A673 (cell line): ENCODE data around the gene DNASE1L3. TPM values are rescaled to one million over a fixed set of nuclear protein-coding genes. Genes with fewer than 3 reads are reported as not detected.

Source experiments
- BruUV-seq: library from RNA; stranded (reverse); fragments of 400-500 nt; replicated peaks from 2 replicates; lab custom pipeline; 2021; lab: Mats Ljungman, UMichigan
- CTCF ChIA-PET: fragments of 300-600 bp; sonication (Branson Sonifier 250); formaldehyde crosslinking; loops from one replicate; lab custom pipeline; 2022; ENCODE audit warnings: antibody characterized with exemption; lab: Charles Lee
- POLR2A ChIA-PET: fragments of 300-600 bp; sonication (Branson Sonifier 250); formaldehyde crosslinking; loops from one replicate; lab custom pipeline; 2022; ENCODE audit warnings: antibody characterized with exemption; ENCODE audit not compliant: low non-redundant PET; lab: Charles Lee
- DNase-seq: peaks from one replicate; pipeline ENCODE4 v3.0.0-alpha.2; 2015; ENCODE audit warnings: low spot score
- H3K27ac ChIP-seq: fragments of 200-600 bp; sonication (generic); 2 replicates; pipeline ENCODE4 v1.5.1; 2016; ENCODE audit warnings: mixed run types, low read depth, mild to moderate bottlenecking, mixed read lengths, antibody characterized with exemption, low read length; ENCODE audit not compliant: poor library complexity, severe bottlenecking
- H3K27me3 ChIP-seq: fragments of 200-600 bp; sonication (generic); replicated peaks from 2 replicates; pipeline ENCODE4 v1.6.1; 2017; ENCODE audit warnings: mixed run types, low read depth, mild to moderate bottlenecking, mixed read lengths, antibody characterized with exemption, low read length; ENCODE audit not compliant: insufficient read depth, poor library complexity
- H3K36me3 ChIP-seq: fragments of 200-600 bp; sonication (generic); 2 replicates; pipeline ENCODE4 v1.6.1; 2016; ENCODE audit warnings: mixed run types, mild to moderate bottlenecking, mixed read lengths, antibody characterized with exemption, low read length; ENCODE audit not compliant: insufficient read depth, poor library complexity, severe bottlenecking
- H3K4me1 ChIP-seq: fragments of 200-600 bp; sonication (generic); 2 replicates; pipeline ENCODE4 v1.6.1; 2017; ENCODE audit warnings: mixed run types, mild to moderate bottlenecking, mixed read lengths, antibody characterized with exemption, low read length; ENCODE audit not compliant: insufficient read depth, poor library complexity, severe bottlenecking
- H3K4me3 ChIP-seq: fragments of 200-600 bp; sonication (generic); 2 replicates; pipeline ENCODE4 v1.5.1; 2016; ENCODE audit warnings: low read depth, mixed run types, mild to moderate bottlenecking, mixed read lengths, low read length; ENCODE audit not compliant: poor library complexity, severe bottlenecking
- H3K9me3 ChIP-seq: fragments of 200-600 bp; sonication (generic); 2 replicates; pipeline ENCODE4 v1.6.1; 2016; ENCODE audit warnings: mixed run types, low read depth, mild to moderate bottlenecking, mixed read lengths, antibody characterized with exemption, low read length; ENCODE audit not compliant: poor library complexity, severe bottlenecking
- CTCF ChIP-seq: fragments of 300-800, 200-600 bp; sonication (generic); conservative IDR thresholded peaks from 2 replicates; pipeline ENCODE4 v1.5.1; 2017; ENCODE audit warnings: low read depth, mild to moderate bottlenecking, antibody characterized with exemption, low read length, moderate library complexity, mixed read lengths
- EZH2 ChIP-seq: fragments of 200-600 bp; sonication (generic); IDR thresholded peaks from 2 replicates; pipeline ENCODE4 v1.6.1; 2017; ENCODE audit warnings: borderline replicate concordance, low read depth, mild to moderate bottlenecking, mixed read lengths, antibody characterized with exemption, low read length; ENCODE audit not compliant: poor library complexity, severe bottlenecking
- intact Hi-C: fragments of 100-400 bp; cut with micrococcal nuclease; formaldehyde crosslinking; loops from one replicate; pipeline ENCODE4 v1.10.0; 2022; ENCODE audit not compliant: unreplicated experiment
- total RNA-seq: library from RNA; stranded (reverse); gene quantifications from 2 replicates; pipeline ENCODE4 v1.2.3, GENCODE V29; 2021

The DNASE1L3 gene
- total RNA-seq, 1 experiment from 2014 or later, result not detected

GRCh38 chr3:58183891-58184290 lies 26.9 kb downstream of the DNASE1L3 start:
- no TSS peak for BruUV-seq
- TF ChIP-seq EZH2, result no peak
- no peak for TF ChIP-seq CTCF
- Histone ChIP-seq H3K36me3 (no peaks in the 10 kb centered on the region), H3K4me3 (no peak overlapping the region), H3K27me3 (no peaks in the 10 kb centered on the region), H3K27ac (no peak overlapping the region), H3K9me3 (no peaks in the 10 kb centered on the region), H3K4me1 (peaks cover 6% of the 10 kb centered on the region)
- ChIA-PET POLR2A (no interaction called here), CTCF (interaction anchor here (1.3 kb wide), 1 partner anchor 122 kb away, joined by 4 read pairs; the partner anchor contains the start of genes HTD2 and RPP14)
- DNase-seq, result no peak
- intact Hi-C loops, result no loop called here

- Histone ChIP-seq H3K36me3 (no peaks in the 10 kb centered on the region), H3K4me1 (peaks cover 5% of the 10 kb centered on the region), H3K4me3 (no peak overlapping the region), H3K27ac (no peak overlapping the region), H3K9me3 (no peaks in the 10 kb centered on the region), H3K27me3 (no peaks in the 10 kb centered on the region)
- DNase-seq, result no peak
- intact Hi-C loops, result no loop called here
- CTCF ChIA-PET, result interaction anchor here (1.3 kb wide), 1 partner anchor 123 kb away, joined by 4 read pairs; the partner anchor contains the start of genes HTD2 and RPP14
- POLR2A ChIA-PET, result no interaction called here
- no TSS peak for BruUV-seq
- no peak for TF ChIP-seq CTCF
- no peak for TF ChIP-seq EZH2
Observed at GRCh38 chr3:58183221-58183620, 27.6 kb downstream of the DNASE1L3 start.

- CTCF ChIA-PET, result no interaction called here
- Histone ChIP-seq H3K9me3 (no peaks in the 10 kb centered on the region), H3K27me3 (no peaks in the 10 kb centered on the region), H3K36me3 (no peaks in the 10 kb centered on the region), H3K4me1 (no peaks in the 10 kb centered on the region), H3K27ac (no peak overlapping the region), H3K4me3 (no peak overlapping the region)
- DNase-seq, result no peak
- POLR2A ChIA-PET, result no interaction called here
- BruUV-seq, result no TSS peak
- intact Hi-C loops, result no loop called here
- no peak for TF ChIP-seq CTCF
- no peak for TF ChIP-seq EZH2
Observed at GRCh38 chr3:58180940-58181587, 29.7 kb downstream of the DNASE1L3 start.
